Fibroblast of lung (primary cell): Measurements from ENCODE around the gene ZP2. TPM values are rescaled to one million over a fixed set of nuclear protein-coding genes. Genes with fewer than 3 reads are reported as not detected.

Experiments
- DNase-seq, 2 donors: peaks; one replicate each; pipeline versions ENCODE4 v3.0.0 to v3.0.0-alpha.2; 2010; ENCODE audit warnings: low read depth in 2 of 2
- H2AFZ ChIP-seq: 2 replicates; pipeline ENCODE4 v1.5.1; 2012; ENCODE audit warnings: low read length, control low read depth, inconsistent platforms
- H3K27ac ChIP-seq: 2 replicates; pipeline ENCODE4 v1.5.1; 2011; ENCODE audit warnings: low read length, control low read depth; ENCODE audit not compliant: insufficient read depth
- H3K27me3 ChIP-seq: 2 replicates; pipeline ENCODE4 v1.5.1; 2011; ENCODE audit warnings: mild to moderate bottlenecking, low read length; ENCODE audit not compliant: control insufficient read depth, insufficient read depth
- H3K36me3 ChIP-seq: 2 replicates; pipeline ENCODE4 v1.5.1; 2011; ENCODE audit warnings: low read length; ENCODE audit not compliant: control insufficient read depth, insufficient read depth
- H3K4me1 ChIP-seq: 2 replicates; pipeline ENCODE4 v1.5.1; 2011; ENCODE audit warnings: low read length; ENCODE audit not compliant: control insufficient read depth, insufficient read depth; ENCODE audit errors: extremely low read depth
- H3K4me2 ChIP-seq: 2 replicates; pipeline ENCODE4 v1.5.1; 2011; ENCODE audit warnings: low read length, control low read depth; ENCODE audit not compliant: insufficient read depth; ENCODE audit errors: extremely low read depth
- H3K4me3 ChIP-seq, 4 experiments: fragments of 200-600 bp in 1 of 4; sonication (generic) in 1 of 4; replicated peaks in 1 of 4; 2 replicates each; pipeline ENCODE4 v1.5.1; 2011 to 2016; ENCODE audit warnings: low read length in 4 of 4, low read depth in 3 of 4, mild to moderate bottlenecking in 3 of 4, control low read depth in 2 of 4, inconsistent platforms in 1 of 4, mixed read lengths in 1 of 4; ENCODE audit not compliant: insufficient read depth in 1 of 4; ENCODE audit errors: control extremely low read depth in 1 of 4
- H3K79me2 ChIP-seq: 2 replicates; pipeline ENCODE4 v1.5.1; 2012; ENCODE audit warnings: mild to moderate bottlenecking, low read length, inconsistent platforms; ENCODE audit not compliant: control insufficient read depth, insufficient read depth
- H3K9ac ChIP-seq: 2 replicates; pipeline ENCODE4 v1.5.1; 2011; ENCODE audit warnings: mild to moderate bottlenecking, low read length, control low read depth; ENCODE audit not compliant: insufficient read depth
- H3K9me3 ChIP-seq: 2 replicates; pipeline ENCODE4 v1.5.1; 2012; ENCODE audit warnings: low read depth, low read length; ENCODE audit not compliant: control insufficient read depth, insufficient read depth
- H4K20me1 ChIP-seq: 2 replicates; pipeline ENCODE4 v1.5.1; 2011; ENCODE audit warnings: low read length; ENCODE audit not compliant: control insufficient read depth, insufficient read depth; ENCODE audit errors: extremely low read depth
- EZH2 ChIP-seq: IDR thresholded peaks from 2 replicates; pipeline ENCODE4 v1.5.1; 2012; ENCODE audit warnings: low read length, control low read depth, mild to moderate bottlenecking; ENCODE audit errors: missing control alignments
- polyA plus RNA-seq, 2 donors: library from polyadenylated mRNA; depleted of rRNA in 1 of 2; stranded (reverse) in 1 of 2; unstranded in 1 of 2; fragments of >200 nt; gene quantifications; 2 replicates each; pipeline ENCODE4 v1.2.1, GENCODE V29; 2011 to 2012; ENCODE audit warnings: missing spikeins in 1 of 2
- total RNA-seq: library from RNA; depleted of rRNA; stranded (reverse); fragments of >200 nt; gene quantifications from 2 replicates; pipeline ENCODE4 v1.2.1, GENCODE V29; 2014
- TF ChIP-seq, protein P1 (sequence below), 2 donors: IDR thresholded peaks in 1 of 2; conservative IDR thresholded peaks in 1 of 2; 1 replicate in 1 of 2; 2 replicates in 1 of 2; pipeline ENCODE4 v1.5.1; 2011 to 2012; ENCODE audit warnings: low read length in 2 of 2, control low read depth in 1 of 2, inconsistent platforms in 1 of 2, low read depth in 1 of 2, mild to moderate bottlenecking in 1 of 2

Gene ZP2
- total and polyA plus RNA-seq, 2 donors (not counting 1 experiment from before 2014, with no cell fraction given), result not detected

DNA sequence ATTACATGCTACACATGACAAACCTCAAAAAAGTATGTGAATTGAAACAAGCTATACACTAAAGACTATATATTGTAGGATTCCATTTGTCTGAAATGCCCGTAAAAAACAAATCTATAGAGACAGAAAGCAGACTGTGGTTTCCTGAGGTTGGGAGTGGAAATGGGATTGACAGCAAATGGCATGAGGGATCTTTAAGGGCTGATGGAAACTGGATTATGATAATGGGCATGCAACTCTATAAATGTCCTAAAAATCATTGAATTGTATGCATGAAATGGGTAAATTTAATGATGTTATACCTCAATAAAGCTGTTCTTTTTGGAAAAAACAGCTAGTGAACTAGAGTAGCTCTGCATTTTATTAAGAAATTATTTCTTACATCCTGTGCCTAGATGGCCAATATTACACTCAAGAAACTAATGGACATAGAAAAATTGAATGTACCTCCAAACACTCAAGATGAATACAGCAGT lies 21.7 kb upstream of the ZP2 start:
- Histone ChIP-seq H3K4me3 (no peak overlapping the region), H3K36me3 (no peaks in the 10 kb centered on the region), H3K4me1 (no peaks in the 10 kb centered on the region), H3K9ac (no peak overlapping the region), H2AFZ (no peak overlapping the region), H3K79me2 (no peaks in the 10 kb centered on the region), H3K27ac (no peak overlapping the region), H3K9me3 (no peaks in the 10 kb centered on the region), H4K20me1 (no peaks in the 10 kb centered on the region), H3K27me3 (peaks cover 3% of the 10 kb centered on the region), H3K4me2 (no peak overlapping the region)
- DNase-seq, result no peak
- TF ChIP-seq, protein P1, sequence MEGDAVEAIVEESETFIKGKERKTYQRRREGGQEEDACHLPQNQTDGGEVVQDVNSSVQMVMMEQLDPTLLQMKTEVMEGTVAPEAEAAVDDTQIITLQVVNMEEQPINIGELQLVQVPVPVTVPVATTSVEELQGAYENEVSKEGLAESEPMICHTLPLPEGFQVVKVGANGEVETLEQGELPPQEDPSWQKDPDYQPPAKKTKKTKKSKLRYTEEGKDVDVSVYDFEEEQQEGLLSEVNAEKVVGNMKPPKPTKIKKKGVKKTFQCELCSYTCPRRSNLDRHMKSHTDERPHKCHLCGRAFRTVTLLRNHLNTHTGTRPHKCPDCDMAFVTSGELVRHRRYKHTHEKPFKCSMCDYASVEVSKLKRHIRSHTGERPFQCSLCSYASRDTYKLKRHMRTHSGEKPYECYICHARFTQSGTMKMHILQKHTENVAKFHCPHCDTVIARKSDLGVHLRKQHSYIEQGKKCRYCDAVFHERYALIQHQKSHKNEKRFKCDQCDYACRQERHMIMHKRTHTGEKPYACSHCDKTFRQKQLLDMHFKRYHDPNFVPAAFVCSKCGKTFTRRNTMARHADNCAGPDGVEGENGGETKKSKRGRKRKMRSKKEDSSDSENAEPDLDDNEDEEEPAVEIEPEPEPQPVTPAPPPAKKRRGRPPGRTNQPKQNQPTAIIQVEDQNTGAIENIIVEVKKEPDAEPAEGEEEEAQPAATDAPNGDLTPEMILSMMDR (conservative IDR thresholded peaks at IDR 0.05 in 1 of 2, IDR thresholded peaks at IDR 0.05 in 1 of 2; ENCODE audit: low read depth in 1 of 2, low read length in 2 of 2), result no peak
- TF ChIP-seq EZH2, result no peak

DNA sequence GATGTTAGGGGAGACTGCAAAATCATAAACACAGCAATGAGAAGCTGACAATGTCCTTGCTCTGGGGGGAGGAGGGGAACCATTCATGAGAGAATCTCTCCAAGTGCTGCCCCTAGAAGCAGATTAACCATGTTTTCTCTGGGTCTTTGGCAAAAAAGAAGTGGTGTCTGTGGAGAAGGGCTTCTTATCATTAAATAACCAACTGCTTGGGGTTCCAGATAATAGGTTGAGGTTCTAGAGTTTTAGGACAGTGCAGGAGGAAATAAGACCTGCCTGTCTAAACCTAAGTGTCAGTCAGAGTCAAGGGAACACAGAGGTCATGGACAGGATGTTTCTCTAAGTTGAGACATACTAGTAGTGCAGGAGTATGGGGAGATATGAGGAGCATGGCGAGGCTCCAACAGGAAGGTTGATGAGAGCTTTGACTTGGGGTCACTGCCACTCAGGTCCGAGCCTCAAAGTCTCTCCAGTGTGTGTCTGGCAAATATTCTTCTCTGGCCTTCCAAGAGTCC lies 17.0 kb upstream of the ZP2 start:
- no peak overlapping the region for H3K4me2 ChIP-seq
- H3K9ac ChIP-seq, result no peak overlapping the region
- no peak overlapping the region for H3K27ac ChIP-seq
- no peaks in the 10 kb centered on the region for H3K9me3 ChIP-seq
- no peaks in the 10 kb centered on the region for H4K20me1 ChIP-seq
- H3K27me3 ChIP-seq, result peaks cover 3% of the 10 kb centered on the region
- H3K4me1 ChIP-seq, result no peaks in the 10 kb centered on the region
- no peak overlapping the region for H3K4me3 ChIP-seq
- no peaks in the 10 kb centered on the region for H3K79me2 ChIP-seq
- no peaks in the 10 kb centered on the region for H3K36me3 ChIP-seq
- no peak for TF ChIP-seq EZH2
- TF ChIP-seq, protein P1 (conservative IDR thresholded peaks at IDR 0.05 in 1 of 2, IDR thresholded peaks at IDR 0.05 in 1 of 2; ENCODE audit: low read depth in 1 of 2, low read length in 2 of 2), result no peak
- no peak for DNase-seq
- no peak overlapping the region for H2AFZ ChIP-seq

DNA sequence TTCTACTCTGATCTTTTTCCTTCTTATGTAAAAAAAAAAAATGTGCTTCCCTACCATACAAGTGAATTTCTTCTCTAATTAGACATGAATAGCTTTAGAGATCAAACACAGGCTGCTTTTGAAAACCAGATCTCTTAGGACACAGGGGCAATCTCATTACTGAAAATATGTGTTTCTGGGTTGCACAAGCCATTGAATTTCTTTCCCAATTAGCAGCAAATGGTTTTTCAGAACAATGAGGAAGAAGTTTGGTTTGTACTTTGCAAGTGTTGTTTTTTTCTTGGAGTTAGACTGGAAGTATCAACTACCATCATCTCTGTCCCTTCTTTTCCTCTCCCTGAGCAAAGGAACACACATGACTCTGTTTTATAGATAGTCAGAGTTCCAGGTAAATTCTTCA lies 16.5 kb upstream of the ZP2 start:
- Histone ChIP-seq H3K79me2 (no peaks in the 10 kb centered on the region), H3K9me3 (no peaks in the 10 kb centered on the region), H3K36me3 (no peaks in the 10 kb centered on the region), H4K20me1 (no peaks in the 10 kb centered on the region), H3K9ac (no peak overlapping the region), H3K4me3 (no peak overlapping the region), H3K4me1 (no peaks in the 10 kb centered on the region), H3K4me2 (no peak overlapping the region), H2AFZ (no peak overlapping the region), H3K27ac (no peak overlapping the region), H3K27me3 (peaks cover 3% of the 10 kb centered on the region)
- DNase-seq, result no peak
- TF ChIP-seq, protein P1 (conservative IDR thresholded peaks at IDR 0.05 in 1 of 2, IDR thresholded peaks at IDR 0.05 in 1 of 2; ENCODE audit: low read depth in 1 of 2, low read length in 2 of 2), result no peak
- no peak for TF ChIP-seq EZH2
